Fibroblast of lung (primary cell): ENCODE data around the gene CFAP77.

ENCODE experiments used
- EZH2 ChIP-seq: IDR thresholded peaks from 2 replicates; pipeline ENCODE4 v1.5.1; 2012; ENCODE audit warnings: low read length, control low read depth, mild to moderate bottlenecking; ENCODE audit errors: missing control alignments
- TF ChIP-seq, protein P1 (sequence below), 2 donors: IDR thresholded peaks in 1 of 2; conservative IDR thresholded peaks in 1 of 2; 1 replicate in 1 of 2; 2 replicates in 1 of 2; pipeline ENCODE4 v1.5.1; 2011 to 2012; ENCODE audit warnings: low read length in 2 of 2, control low read depth in 1 of 2, inconsistent platforms in 1 of 2, low read depth in 1 of 2, mild to moderate bottlenecking in 1 of 2

GRCh38 chr9:132395560-132395959, 14.5 kb upstream of the CFAP77 start:
- TF ChIP-seq, protein P1, sequence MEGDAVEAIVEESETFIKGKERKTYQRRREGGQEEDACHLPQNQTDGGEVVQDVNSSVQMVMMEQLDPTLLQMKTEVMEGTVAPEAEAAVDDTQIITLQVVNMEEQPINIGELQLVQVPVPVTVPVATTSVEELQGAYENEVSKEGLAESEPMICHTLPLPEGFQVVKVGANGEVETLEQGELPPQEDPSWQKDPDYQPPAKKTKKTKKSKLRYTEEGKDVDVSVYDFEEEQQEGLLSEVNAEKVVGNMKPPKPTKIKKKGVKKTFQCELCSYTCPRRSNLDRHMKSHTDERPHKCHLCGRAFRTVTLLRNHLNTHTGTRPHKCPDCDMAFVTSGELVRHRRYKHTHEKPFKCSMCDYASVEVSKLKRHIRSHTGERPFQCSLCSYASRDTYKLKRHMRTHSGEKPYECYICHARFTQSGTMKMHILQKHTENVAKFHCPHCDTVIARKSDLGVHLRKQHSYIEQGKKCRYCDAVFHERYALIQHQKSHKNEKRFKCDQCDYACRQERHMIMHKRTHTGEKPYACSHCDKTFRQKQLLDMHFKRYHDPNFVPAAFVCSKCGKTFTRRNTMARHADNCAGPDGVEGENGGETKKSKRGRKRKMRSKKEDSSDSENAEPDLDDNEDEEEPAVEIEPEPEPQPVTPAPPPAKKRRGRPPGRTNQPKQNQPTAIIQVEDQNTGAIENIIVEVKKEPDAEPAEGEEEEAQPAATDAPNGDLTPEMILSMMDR (conservative IDR thresholded peaks at IDR 0.05 in 1 of 2, IDR thresholded peaks at IDR 0.05 in 1 of 2; ENCODE audit: low read depth in 1 of 2, low read length in 2 of 2): no peak
- no peak for TF ChIP-seq EZH2
